GM21515 (cell line): Measurements from ENCODE around the gene CXCL8.
"Not testable (repeated sequence)": the region's sequence is repeated elsewhere in the genome, so short reads cannot be mapped to it uniquely, and the experiment has no call there.

Source experiments
- ATAC-seq: cut with Tn5 transposase; IDR thresholded peaks from one replicate; pipeline ENCODE4 v1.9.1; 2021; ENCODE audit not compliant: unreplicated experiment

CXCL8 gene

DNA sequence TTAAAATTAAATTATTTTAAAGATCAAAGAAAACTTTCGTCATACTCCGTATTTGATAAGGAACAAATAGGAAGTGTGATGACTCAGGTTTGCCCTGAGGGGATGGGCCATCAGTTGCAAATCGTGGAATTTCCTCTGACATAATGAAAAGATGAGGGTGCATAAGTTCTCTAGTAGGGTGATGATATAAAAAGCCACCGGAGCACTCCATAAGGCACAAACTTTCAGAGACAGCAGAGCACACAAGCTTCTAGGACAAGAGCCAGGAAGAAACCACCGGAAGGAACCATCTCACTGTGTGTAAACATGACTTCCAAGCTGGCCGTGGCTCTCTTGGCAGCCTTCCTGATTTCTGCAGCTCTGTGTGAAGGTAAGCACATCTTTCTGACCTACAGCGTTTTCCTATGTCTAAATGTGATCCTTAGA lies at the start of gene CXCL8:
Gene CXCL8 (plus strand): TSS at position 217 of the 426 bp plus-strand sequence. CDS start 90 bp downstream, at position 307.
- ATAC-seq = no peak

DNA sequence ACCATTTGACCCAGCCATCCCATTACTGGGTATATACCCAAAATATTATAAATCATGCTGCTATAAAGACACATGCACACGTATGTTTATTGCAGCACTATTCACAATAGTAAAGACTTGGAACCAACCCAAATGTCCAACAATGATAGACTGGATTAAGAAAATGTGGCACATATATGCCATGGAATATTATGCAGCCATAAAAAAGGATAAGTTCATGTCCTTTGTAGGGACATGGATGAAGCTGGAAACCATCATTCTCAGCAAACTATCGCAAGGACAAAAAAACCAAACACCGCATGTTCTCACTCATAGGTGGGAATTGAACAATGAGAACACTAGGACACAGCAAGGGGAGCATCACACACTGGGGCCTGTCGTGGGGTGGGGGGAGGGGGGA lies 49.2 kb upstream of the CXCL8 start:
- ATAC-seq = not testable (repeated sequence)

DNA sequence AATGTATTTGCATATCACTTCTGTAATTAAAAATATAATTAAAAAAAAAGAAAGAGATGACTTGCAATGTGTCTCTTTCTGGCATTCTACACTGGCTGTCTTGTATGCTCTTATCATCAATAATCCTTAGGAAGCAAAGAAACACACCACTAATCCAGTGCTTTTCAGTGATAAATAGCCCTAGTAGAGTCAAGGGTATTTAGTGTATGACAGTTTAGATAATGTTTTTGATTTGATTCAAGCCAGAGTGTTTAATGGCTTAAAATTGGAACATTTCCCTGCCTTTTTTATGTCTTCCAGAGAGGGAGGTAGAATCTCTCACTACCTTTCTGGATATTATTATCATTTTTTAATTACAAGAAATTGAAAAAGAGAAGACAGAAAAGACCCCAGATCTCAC lies 48.6 kb upstream of the CXCL8 start:
- no peak for ATAC-seq

DNA sequence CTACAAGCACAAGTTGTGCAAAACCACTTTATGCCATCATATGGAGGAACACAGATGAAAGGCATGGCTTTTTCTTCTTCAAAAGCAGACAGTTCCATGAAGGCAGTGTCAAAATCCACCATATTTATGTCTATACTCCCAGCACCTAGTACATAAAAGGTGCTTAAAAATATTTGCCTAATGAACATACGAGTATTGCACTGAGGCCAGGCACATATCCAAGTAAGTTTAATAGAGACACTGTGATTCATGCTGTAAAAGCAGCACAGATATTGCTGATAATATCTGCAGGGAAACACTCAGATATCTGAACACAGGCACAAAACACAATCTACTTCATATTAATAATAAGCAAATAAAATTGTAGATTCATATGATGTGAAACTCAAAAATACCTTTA lies 48.1 kb upstream of the CXCL8 start:
- ATAC-seq = no peak

GRCh38 chr4:73692701-73693100 lies 47.7 kb upstream of the CXCL8 start:
- ATAC-seq = no peak

GRCh38 chr4:73693811-73694210 lies 46.6 kb upstream of the CXCL8 start:
- ATAC-seq = no peak

GRCh38 chr4:73698217-73698616 lies 42.2 kb upstream of the CXCL8 start:
- ATAC-seq = no peak

GRCh38 chr4:73701116-73701515 lies 39.3 kb upstream of the CXCL8 start:
- ATAC-seq = no peak

DNA sequence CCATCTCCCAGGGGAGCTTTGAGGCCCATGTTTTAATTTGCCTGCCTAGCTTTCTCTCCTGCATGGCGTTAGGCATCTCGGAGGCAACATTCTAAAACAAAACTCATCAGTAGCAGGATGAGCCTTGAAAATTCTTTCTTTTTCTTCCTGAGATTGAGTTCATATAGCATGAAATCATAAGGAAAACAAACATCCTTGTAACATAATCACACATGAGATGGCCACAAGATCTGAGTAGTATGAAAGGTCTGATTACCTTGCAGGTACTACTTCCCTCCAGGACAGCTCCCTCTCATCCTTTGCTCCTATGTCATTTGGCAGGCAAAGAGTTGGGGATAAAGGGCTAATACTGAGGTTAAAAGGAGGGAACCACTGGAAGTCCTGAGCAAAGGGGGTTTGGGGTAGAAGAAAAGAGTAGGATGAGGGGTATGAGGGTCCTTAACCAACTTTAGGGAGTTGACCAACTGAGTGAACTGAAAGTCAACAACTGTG lies 37.5 kb upstream of the CXCL8 start:
- no peak for ATAC-seq

DNA sequence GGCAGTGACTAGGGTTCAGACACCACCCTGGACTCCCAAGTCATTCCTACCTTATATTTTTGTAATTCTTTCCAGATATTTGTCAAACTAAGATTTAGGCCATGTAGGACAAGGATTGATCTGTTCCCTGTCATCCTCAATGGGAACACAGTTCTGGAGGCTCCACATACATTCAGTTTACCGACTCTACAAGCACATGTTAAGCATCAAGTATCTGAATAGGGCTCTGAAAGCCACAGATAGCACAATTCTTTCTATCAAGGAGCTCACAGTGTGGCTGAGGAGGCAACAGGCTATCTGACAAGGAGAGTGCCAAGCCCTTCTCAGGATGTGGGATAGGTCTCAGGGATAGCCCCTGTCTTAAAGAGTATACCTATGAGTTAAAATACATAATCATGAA lies 37.0 kb upstream of the CXCL8 start:
- ATAC-seq = no peak

- no peak for ATAC-seq
Observed at GRCh38 chr4:73704314-73705055, 35.9 kb upstream of the CXCL8 start.

- no peak for ATAC-seq
Observed at GRCh38 chr4:73705056-73705432, 35.3 kb upstream of the CXCL8 start.

- no peak for ATAC-seq
Observed at GRCh38 chr4:73705721-73706120, 34.6 kb upstream of the CXCL8 start.

- no peak for ATAC-seq
Observed at GRCh38 chr4:73706811-73707210, 33.6 kb upstream of the CXCL8 start.

DNA sequence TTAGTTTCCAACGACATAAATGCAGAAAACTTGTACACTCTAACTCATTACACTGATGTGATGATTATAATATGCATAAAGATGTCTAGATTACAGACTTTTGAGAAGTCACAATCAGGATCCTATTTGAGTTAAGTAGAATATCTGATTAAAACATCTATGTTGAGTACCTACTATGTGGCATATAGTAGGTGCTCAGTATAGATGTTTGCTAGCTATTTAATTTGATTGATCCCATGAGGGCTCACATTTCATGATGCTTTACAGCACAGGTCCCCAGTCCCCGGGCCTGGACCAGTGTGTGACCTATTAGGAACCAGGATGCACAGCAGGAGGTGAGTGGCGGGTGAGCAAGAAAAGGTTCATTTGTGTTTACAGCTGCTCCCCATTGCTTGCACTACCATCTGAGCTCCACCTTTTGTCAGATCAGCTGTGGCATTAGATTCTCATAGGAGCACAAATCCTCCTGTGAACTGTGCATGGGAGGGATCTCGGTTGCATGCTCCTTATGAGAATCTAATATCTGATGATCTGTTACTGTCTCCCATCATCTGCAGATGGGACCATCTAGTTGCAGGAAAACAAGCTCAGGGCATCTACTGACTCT lies 33.0 kb upstream of the CXCL8 start:
- ATAC-seq = no peak

DNA sequence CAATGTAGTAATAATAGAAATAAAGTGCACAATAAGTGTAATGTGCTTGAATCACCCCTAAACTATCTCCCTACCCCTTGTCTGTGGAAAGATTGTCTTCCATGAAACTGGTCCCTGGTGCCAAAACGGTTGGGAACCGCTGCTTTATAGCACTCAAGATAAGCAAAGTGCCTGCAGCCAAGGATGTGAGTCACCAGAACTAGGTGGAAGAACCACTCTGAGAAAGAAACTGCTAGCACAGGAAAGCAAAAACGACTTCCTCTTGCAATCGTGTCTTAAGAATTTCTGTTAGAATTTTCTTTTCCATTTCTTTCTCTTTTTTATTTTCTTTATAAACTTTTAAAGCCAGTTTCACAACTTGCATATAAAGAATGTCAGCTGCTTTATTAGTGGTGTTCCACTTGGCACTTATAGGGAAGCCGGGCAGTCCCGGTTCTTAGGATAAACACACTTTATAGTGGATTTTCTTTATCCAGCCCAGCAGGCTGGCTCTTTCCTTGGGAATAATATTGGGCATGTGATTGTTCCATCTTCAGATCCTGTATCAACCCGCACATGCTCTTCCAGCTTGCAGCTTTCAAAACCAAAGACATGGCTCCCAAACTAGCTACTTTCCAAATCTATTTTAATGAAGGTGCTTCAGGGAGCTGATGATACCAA lies 32.3 kb upstream of the CXCL8 start:
- ATAC-seq = no peak

- ATAC-seq = no peak
Observed at GRCh38 chr4:73709451-73710033, 30.8 kb upstream of the CXCL8 start.

DNA sequence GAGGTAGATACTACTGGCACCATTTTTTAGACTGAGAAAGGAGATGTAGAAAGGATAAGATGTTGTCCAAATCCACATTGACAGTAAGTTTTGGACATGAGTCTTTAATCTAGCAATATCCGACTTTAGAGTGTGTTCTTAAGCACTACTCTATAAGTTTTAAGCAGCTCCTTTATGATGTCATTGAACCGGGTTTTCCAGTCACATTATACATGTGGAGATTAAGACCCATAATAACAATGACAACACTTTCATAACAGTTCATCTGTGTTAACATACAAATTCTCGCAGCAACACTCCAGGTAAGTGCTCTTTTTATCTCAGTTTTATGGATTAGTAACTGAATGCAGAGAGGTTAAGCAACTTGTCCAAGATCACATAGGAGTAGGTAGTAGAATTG lies 30.3 kb upstream of the CXCL8 start:
- no peak for ATAC-seq

GRCh38 chr4:73711989-73712388 lies 28.4 kb upstream of the CXCL8 start:
- ATAC-seq = no peak

GRCh38 chr4:73713650-73714049 lies 26.7 kb upstream of the CXCL8 start:
- ATAC-seq = no peak

DNA sequence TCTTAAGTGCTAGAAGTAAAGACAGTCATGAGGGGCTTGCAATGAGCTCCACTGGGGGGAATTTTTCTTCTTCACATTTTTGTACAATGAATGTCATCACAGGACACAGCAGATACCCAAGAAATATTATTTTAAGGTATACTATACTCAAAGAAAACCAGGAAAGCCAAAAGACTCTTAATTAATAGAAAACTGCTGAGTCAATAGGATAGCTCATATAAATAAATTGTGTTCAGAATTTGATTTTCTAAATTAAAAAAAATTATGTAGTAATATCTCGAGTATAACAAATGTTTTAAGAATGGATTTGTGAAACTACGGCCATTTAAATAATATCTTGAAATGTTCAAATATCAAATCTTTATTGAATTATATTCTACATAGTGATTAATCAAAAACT lies 25.7 kb upstream of the CXCL8 start:
- no peak for ATAC-seq

- ATAC-seq = no peak
Observed at GRCh38 chr4:73715659-73716058, 24.7 kb upstream of the CXCL8 start.
